Measurements from ENCODE around the gene SFI1.

- no peak for TF ChIP-seq CTCF (conservative IDR thresholded peaks at IDR 0.05; ENCODE audit: low read depth, low read length)
- TF ChIP-seq POLR2A (IDR thresholded peaks at IDR 0.05; ENCODE audit: low read depth, low read length) = no peak
- no peak for TF ChIP-seq BHLHE40 (IDR thresholded peaks at IDR 0.05; ENCODE audit: low read depth, low read length)
- TF ChIP-seq FOS (IDR thresholded peaks at IDR 0.05; ENCODE audit: low read depth, low read length) = no peak
- TF ChIP-seq MAZ (IDR thresholded peaks at IDR 0.05; ENCODE audit: borderline replicate concordance, low read depth, low read length) = no peak
- TF ChIP-seq RCOR1 (IDR thresholded peaks at IDR 0.05; ENCODE audit: insufficient replicate concordance, low read length) = no peak
Observed at GRCh38 chr22:31652088-31652487, 155.8 kb downstream of the SFI1 start.

All from IMR-90 (cell line).